Coronary artery (tissue), 2 donors: ENCODE measurements around the gene CDCA8.

Experiments
- DNase-seq: peaks from one replicate; pipeline ENCODE4 v3.0.0-alpha.2; 2017; ENCODE audit warnings: low spot score
- H3K27ac ChIP-seq, 2 donors: fragments of 200-600 bp; sonication (generic); one replicate each; pipeline ENCODE4 v1.5.1; 2016 to 2019
- H3K4me3 ChIP-seq: fragments of 200-600 bp; sonication (generic); 2 replicates; pipeline ENCODE4 v1.5.1; 2016; ENCODE audit warnings: mild to moderate bottlenecking, moderate library complexity
- CTCF ChIP-seq: fragments of 200-600 bp; sonication (generic); IDR thresholded peaks from one replicate; pipeline ENCODE4 v1.5.1; 2019; ENCODE audit warnings: antibody characterized with exemption

The CDCA8 gene

GRCh38 chr1:37714226-37714625, 21.9 kb downstream of the CDCA8 start:
- no peak for DNase-seq
- TF ChIP-seq CTCF: no peak
- no peak overlapping the region for H3K27ac ChIP-seq
- no peak overlapping the region for H3K4me3 ChIP-seq

- no peak for DNase-seq
- no peak overlapping the region for H3K4me3 ChIP-seq
- TF ChIP-seq CTCF: no peak
- H3K27ac ChIP-seq: no peak overlapping the region
Measured at GRCh38 chr1:37714689-37715088, 22.4 kb downstream of the CDCA8 start.

- Histone ChIP-seq H3K4me3 (no peak overlapping the region), H3K27ac (no peak overlapping the region)
- no peak for DNase-seq
- no peak for TF ChIP-seq CTCF
Measured at GRCh38 chr1:37716321-37716720, 24.0 kb downstream of the CDCA8 start.

GRCh38 chr1:37717631-37718030, 25.3 kb downstream of the CDCA8 start:
- no peak for DNase-seq
- TF ChIP-seq CTCF: no peak
- H3K4me3 ChIP-seq: no peak overlapping the region
- no peak overlapping the region for H3K27ac ChIP-seq

GRCh38 chr1:37718181-37718900, 26.0 kb downstream of the CDCA8 start:
- no peak overlapping the region for H3K27ac ChIP-seq
- no peak for DNase-seq
- no peak for TF ChIP-seq CTCF
- no peak overlapping the region for H3K4me3 ChIP-seq

GRCh38 chr1:37718901-37719571, 26.7 kb downstream of the CDCA8 start:
- TF ChIP-seq CTCF: no peak
- Histone ChIP-seq H3K27ac (no peak overlapping the region), H3K4me3 (no peak overlapping the region)
- DNase-seq: no peak
